Activated T-cell treated with anti-CD3 and anti-CD28 coated beads for 24 hours (primary cell): ENCODE results near the gene PMM1.

Experiments used
- DNase-seq: peaks from one replicate; pipeline ENCODE4 v3.0.0-alpha.2; 2020; ENCODE audit warnings: low read depth

PMM1 gene

DNA sequence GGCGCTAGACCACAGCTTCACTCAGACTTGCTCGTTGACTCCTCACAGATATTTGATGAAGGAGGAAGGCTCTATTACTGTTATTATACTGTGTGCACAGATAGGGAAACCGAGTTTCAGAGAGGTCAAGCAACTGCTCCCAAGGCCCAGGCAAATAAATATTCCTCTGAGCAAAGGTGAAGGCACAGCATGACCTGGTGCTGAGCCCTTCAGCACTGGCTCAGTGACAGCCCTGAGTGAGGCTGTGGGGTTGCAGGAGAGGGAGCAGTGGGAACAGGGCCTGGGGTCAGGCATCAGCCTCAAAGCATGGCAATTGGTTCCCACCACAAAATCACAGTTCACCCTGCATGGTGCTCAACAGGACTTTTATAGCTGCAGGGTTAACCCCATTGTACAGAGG, 52.4 kb downstream of the PMM1 start:
- no peak for DNase-seq

DNA sequence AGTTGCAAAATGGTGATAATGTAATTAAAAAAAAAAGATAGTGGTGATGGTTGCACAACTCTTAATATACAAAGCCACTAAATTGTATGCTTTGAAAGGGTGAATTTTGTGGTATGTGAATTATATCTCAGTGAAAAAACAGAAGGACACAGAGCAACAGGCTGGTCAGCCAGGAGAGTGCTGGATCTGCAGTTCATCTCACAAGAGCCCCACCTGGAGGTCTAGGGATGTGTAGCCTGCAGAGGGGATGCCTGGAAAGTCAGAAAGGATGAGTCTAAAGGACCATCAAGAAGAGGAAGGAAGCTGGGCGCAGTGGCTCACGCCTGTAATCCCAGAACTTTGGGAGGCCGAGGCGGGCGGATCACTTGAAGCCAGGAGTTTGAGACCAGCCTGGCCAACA, 54.4 kb downstream of the PMM1 start:
- no peak for DNase-seq

DNA sequence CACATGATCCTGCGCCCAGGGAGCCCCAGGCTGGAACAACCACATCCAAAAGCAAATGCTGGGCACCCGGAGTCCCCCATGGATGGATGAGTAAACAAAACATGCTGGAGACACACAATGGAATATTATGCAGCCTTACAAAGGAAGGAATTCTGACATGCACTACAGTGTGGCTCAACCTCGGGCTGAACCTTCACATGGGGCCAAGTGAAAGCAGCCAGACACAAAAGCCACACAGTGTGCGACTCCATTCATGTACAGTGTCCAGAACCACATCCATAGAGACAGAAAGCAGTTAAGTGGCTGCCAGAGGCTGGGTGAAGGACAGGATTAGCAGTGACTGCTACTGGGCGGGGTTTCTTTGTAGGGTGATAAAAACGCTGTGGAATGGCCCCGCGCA, 55.4 kb downstream of the PMM1 start:
- DNase-seq = no peak

DNA sequence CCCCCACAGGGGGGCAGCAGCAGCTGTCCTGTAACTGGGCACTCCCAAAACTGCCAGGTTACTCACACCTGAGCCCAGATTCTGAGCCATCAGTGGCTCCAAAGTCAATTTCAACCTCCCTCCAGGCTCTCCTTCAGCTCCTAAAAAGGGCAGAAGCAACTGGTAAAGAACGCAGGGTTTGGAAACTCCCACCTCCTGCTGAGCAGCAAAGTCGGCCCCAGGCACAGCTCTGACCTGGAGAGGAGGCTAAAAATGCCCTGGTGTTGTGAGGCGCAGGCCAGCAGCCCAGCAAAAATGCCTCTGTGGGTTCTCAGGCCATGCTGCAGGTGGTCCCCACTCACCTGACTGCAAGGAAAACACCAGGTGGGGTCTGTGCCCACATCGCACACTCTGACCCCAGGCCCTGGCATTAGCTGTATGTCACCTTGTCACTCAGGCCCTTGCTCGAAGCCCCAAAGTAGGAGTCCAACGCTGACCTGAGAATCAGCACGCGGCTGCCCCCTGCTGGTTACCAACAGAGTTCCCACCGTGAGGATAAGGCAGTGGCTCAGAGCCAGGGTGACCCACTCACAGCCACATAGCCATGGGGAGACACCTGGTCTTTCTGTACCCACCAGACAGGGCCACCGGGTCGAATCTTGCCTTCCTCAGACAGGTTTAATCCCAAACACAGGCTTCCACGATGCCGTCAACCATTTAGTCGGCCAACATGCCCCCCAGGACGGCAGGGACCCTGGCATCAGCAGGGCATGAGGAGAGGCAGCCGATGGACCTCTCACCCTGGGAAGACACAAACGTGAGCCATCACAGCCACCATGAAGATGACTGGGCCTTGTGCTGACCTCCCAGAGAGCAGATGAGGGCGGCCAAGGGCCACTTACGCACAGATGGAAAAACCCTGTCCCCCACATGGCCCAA, 56.5 kb downstream of the PMM1 start:
- DNase-seq = peak; percentile 44

DNA sequence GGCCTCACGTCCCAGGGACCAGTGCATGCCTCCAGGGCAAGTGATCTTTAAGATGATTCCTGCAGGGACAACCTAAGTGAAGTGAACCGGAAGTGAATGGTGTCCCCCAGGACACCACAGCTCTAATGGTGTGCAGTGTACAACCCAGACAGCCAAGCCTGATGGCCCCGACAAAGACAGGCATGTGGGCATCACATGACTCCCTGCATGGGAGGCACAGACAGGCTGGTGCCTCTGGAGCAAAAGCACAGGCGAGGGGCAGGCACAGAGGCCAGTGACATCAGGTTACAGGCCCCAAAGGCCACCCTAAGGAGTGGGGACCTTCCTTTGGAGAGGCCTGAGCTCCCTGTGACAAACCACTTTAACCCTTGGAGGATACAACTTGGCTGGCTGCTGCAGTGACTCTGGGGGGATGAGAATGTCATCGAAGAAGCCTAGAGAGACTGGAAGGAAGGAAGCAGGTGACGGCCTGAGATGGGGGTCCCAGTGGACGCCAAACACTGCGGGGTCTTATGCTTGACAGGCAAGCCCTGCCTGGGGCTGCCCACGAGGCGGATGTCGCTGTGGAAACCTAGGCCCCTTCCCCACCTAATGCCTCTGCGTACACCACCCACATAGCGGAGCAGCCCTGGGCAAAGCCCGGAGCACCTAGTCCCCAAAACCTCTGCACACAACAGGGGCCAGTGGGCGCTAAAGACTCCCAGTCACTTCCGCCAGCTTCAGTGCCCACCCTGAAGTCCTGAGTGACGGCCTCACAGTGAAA, 57.7 kb downstream of the PMM1 start:
- DNase-seq = no peak

DNA sequence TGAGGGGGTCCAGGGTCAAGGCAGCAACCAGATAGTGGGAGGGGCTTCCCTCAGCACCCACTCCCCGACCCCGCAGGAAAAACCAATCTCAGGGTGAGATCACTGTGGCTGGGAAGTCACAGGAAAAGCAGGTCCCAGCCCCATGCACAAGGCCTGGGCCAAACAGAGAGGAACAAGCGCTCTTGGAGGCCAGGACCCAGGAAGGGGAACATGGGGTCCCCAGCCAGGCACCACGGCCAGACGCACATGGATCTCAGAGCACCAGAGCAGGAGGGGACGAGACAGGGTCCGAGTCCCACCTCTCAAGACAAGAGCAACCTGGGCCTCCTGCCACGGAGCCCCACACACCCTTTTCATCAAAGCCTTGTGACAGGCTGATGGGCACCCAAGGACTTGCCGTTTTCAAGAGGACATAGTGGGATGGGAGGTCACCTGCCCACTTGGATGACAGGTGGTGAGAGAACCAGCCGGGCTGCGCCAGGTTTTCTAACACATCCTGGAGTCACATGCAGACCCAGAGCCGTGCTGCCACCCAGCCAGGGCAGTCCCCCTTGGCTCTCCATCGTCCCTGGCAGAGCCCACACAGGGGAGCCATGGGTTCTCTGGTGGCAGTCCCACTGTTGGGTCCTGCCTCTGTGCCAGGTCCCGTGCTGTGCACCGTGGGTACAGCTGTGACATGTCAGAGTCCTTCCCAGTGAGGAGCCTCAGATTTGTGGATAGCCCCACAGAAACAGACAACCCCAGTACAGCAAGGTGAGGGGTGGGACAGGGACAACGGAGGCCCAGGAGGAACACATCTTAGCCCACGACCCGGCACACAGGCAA, 58.5 kb downstream of the PMM1 start:
- no peak for DNase-seq

DNA sequence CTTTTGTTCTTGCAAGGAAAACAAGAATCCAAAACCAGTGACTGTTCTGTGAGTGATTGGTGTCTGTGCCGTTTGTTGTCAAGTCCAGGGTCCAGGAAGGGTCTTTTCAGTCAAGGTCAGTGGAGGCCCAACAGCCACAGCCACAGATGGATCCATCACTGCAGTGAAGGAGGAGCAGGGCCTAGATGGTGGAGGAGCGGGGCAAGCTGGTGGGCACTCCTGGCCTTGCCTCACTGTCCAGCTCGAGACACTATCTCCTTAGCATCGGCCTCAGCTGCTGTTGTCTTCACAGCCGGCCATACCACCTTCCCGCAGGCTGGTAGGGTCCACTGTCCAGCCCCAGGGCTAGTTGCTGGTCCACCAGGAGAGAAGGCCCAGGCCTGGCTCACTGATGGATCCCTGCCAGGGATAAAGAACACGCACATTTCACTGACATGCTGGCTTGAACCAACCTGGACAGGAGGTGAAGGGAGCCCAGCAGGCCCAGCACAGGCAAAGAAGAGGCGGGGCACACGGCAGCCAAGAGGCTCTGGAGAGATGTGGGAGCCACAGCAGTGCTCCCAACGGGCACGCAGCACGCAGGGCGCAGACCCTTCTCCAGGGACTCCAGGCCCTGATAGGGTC, 60.6 kb downstream of the PMM1 start:
- no peak for DNase-seq

DNA sequence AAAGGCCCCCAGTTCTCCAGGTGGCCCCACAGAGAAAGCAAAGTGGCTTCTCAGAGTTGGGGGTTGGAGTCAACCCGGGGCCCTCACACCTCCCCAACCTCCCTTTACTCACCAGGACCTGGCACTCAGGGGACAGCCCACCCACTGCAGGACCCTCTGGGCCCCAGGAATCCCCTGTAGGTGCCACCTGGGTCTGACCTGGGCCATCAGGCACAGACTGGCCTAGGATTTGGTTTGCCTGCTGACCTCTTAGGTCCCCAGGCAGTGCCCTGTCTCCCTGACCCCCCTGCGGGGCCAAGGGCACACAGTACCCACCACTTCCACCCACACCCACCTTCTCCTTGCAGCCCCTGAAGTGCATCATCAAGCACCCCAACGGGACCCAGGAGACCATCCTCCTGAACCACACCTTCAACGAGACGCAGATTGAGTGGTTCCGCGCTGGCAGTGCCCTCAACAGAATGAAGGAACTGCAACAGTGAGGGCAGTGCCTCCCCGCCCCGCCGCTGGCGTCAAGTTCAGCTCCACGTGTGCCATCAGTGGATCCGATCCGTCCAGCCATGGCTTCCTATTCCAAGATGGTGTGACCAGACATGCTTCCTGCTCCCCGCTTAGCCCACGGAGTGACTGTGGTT, 61.4 kb downstream of the PMM1 start:
- DNase-seq = no peak
